WERI-Rb-1 (cell line): ENCODE results near the gene SLC10A1.

Experiments
- DNase-seq: peaks from one replicate; pipeline ENCODE4 v3.0.0-alpha.2; 2020
- H3K27ac ChIP-seq: fragments of 250-450 bp; sonication (Bioruptor Pico); 2 replicates; pipeline ENCODE4 v1.5.1; 2020; ENCODE audit warnings: mild to moderate bottlenecking, moderate library complexity
- H3K27me3 ChIP-seq: fragments of 250-450 bp; sonication (Bioruptor Pico); 2 replicates; pipeline ENCODE4 v1.5.1; 2021; ENCODE audit warnings: mild to moderate bottlenecking, low read depth, moderate library complexity; ENCODE audit not compliant: insufficient read depth, severe bottlenecking
- H3K36me3 ChIP-seq: fragments of 250-450 bp; sonication (Bioruptor Pico); 2 replicates; pipeline ENCODE4 v1.5.1; 2020; ENCODE audit warnings: mild to moderate bottlenecking, moderate library complexity
- H3K4me3 ChIP-seq: 2 replicates; pipeline ENCODE4 v1.5.1; 2011; ENCODE audit warnings: low read depth, mild to moderate bottlenecking, control low read depth, low read length
- H3K9me3 ChIP-seq: fragments of 250-450 bp; sonication (Bioruptor Pico); 2 replicates; pipeline ENCODE4 v1.5.1; 2021; ENCODE audit warnings: mild to moderate bottlenecking, moderate library complexity; ENCODE audit not compliant: severe bottlenecking
- CTCF ChIP-seq: IDR thresholded peaks from 2 replicates; pipeline ENCODE4 v1.5.1; 2011; ENCODE audit warnings: low read depth, mild to moderate bottlenecking, control low read depth, inconsistent platforms, low read length

Gene SLC10A1

GRCh38 chr14:69807192-69807591, 10.2 kb upstream of the SLC10A1 start:
- TF ChIP-seq CTCF: no peak
- no peaks in the 10 kb centered on the region for H3K27me3 ChIP-seq
- no peaks in the 10 kb centered on the region for H3K9me3 ChIP-seq
- H3K4me3 ChIP-seq: no peak overlapping the region
- no peak for DNase-seq
- H3K27ac ChIP-seq: no peak overlapping the region
- no peaks in the 10 kb centered on the region for H3K36me3 ChIP-seq

DNA sequence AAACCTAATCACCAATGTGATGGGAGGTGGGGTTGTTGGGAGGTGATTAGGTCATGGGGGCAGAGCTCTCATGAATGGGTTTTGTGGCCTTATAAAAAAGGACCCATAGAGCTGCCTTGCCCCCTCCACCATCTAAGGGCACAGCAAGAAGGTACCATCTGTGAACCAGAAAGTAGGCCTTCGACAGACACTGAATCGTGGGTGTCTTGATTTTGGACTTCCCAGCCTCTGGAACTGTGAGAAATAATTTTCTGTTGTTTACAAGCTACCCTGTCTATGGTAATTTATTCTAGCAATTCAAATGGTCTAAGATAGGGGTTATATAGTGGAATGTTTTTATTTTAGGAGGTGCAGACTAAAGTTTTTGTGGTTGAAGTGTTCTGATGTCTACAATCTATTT, 7.9 kb upstream of the SLC10A1 start:
- no peak overlapping the region for H3K27ac ChIP-seq
- H3K27me3 ChIP-seq: no peaks in the 10 kb centered on the region
- TF ChIP-seq CTCF: no peak
- no peak for DNase-seq
- no peak overlapping the region for H3K4me3 ChIP-seq
- no peaks in the 10 kb centered on the region for H3K36me3 ChIP-seq
- H3K9me3 ChIP-seq: no peaks in the 10 kb centered on the region

DNA sequence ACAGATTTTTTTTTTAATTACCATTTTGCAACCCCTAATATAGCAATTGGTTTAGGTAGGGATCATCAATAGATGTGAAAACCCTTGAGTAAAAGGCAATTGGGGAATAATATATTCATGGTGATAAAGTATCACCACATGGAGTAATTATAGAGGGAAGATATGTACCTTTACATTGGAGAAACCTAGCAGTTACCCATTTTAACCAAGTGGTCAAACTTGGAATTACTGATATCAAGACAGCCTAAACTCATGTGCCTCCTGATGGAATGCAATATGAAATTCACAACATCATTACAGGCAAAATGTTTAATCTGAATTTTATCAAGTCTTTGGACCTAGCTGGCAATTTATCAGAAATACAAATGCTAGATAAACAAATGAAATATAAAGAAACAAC, 6.7 kb upstream of the SLC10A1 start:
- no peak for TF ChIP-seq CTCF
- Histone ChIP-seq H3K27me3 (no peaks in the 10 kb centered on the region), H3K4me3 (no peak overlapping the region), H3K36me3 (no peaks in the 10 kb centered on the region), H3K27ac (no peak overlapping the region), H3K9me3 (no peaks in the 10 kb centered on the region)
- DNase-seq: no peak

GRCh38 chr14:69798339-69798735, 1.3 kb upstream of the SLC10A1 start:
- Histone ChIP-seq H3K27me3 (no peaks in the 10 kb centered on the region), H3K36me3 (no peaks in the 10 kb centered on the region), H3K27ac (no peak overlapping the region), H3K4me3 (no peak overlapping the region), H3K9me3 (no peaks in the 10 kb centered on the region)
- no peak for TF ChIP-seq CTCF
- DNase-seq: no peak

DNA sequence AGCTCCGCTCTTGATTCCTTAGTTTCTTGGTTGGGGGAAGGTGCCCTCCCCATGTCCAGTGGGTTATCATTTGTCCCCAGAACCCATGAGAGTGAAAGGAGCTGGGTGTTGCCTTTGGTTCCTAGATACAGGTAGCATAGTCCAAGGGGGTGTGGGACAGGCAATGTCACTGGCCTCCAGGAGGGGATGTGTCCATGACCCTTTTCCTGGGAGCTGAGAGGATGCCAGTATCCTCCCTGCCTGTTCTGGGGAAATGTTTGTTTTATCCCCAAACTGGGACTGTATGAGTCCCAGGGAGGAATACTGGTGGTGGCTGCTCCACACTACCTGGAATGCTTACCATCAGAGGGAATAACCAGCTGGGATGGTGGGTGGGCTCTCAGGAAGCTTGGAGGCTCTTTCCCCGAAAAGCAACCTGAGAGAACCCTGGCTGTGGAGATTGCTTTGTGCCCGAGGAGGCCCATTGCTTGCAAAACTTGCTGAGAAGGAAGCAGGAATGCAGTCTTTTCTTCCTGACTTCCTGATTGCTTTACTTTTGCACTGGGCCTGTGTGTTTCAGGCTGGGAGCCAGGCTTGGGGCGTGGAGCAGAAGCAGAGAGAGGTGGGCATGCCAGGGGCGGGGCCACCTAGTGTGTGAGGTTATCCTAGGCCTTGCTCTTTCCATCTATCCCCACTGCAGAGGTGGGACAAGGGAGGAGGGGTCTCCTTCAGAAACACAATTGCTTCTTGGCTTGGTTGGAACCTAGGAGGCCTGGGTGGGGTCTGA, 715 bp upstream of the SLC10A1 start:
- DNase-seq: no peak
- no peaks in the 10 kb centered on the region for H3K9me3 ChIP-seq
- H3K27ac ChIP-seq: no peak overlapping the region
- no peaks in the 10 kb centered on the region for H3K36me3 ChIP-seq
- TF ChIP-seq CTCF: no peak
- no peak overlapping the region for H3K4me3 ChIP-seq
- H3K27me3 ChIP-seq: no peaks in the 10 kb centered on the region

DNA sequence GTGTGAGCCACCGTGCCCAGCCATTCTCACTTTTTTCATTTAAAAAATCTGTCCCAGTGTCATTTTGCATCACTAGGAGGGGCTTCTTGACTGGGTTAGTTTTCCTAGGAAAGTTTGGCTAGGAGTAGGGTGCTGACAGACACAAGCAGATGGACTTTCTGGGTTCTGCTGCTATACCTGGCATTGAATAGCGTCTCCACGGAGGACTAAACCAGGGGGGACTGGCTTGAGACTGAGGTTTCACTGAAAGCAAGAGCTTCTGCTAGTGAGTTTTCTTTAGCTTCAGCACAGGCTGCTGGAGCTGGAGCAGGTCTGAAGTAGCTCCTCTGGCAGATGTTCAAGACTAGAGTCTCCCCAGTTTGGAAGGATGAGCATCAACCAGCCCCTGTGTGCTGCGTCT, 1.4 kb downstream of the SLC10A1 start:
- Histone ChIP-seq H3K9me3 (no peaks in the 10 kb centered on the region), H3K36me3 (no peaks in the 10 kb centered on the region), H3K27ac (no peak overlapping the region), H3K4me3 (no peak overlapping the region), H3K27me3 (no peaks in the 10 kb centered on the region)
- DNase-seq: no peak
- no peak for TF ChIP-seq CTCF
